K562 (cell line): ENCODE data around the gene VARS1. TPM values are rescaled to one million over a fixed set of nuclear protein-coding genes. Genes with fewer than 3 reads are reported as not detected.

Experiments
- ARHGAP35 ChIP-seq: fragments of 450-650 bp; IDR thresholded peaks from 2 replicates; pipeline ENCODE4 v1.6.1; 2018; ENCODE audit not compliant: partially characterized antibody
- CBFA2T2 ChIP-seq: fragments of 450-650 bp; conservative IDR thresholded peaks from 2 replicates; pipeline ENCODE4 v1.6.1; 2017; ENCODE audit warnings: mild to moderate bottlenecking
- CHD2 ChIP-seq: IDR thresholded peaks from 2 replicates; pipeline ENCODE4 v1.6.1; 2011; ENCODE audit warnings: low read depth, low read length
- CHD4 ChIP-seq: fragments of 200-600 bp; sonication (generic); IDR thresholded peaks from 3 replicates; pipeline ENCODE4 v1.6.1; 2012; ENCODE audit warnings: low read depth, mild to moderate bottlenecking, mixed read lengths, low read length, inconsistent platforms; ENCODE audit not compliant: insufficient read depth, insufficient replicate concordance, poor library complexity, severe bottlenecking
- DIDO1 ChIP-seq: fragments of 450-650 bp; IDR thresholded peaks from 2 replicates; pipeline ENCODE4 v1.6.1; 2016; ENCODE audit warnings: low read depth, missing biosample characterization, missing genetic modification characterization
- NCOA2 ChIP-seq, 2 experiments: fragments of 450-650 bp; IDR thresholded peaks; 2 replicates each; pipeline ENCODE4 v1.6.1; 2018; ENCODE audit warnings: mild to moderate bottlenecking in 2 of 2, moderate library complexity in 1 of 2; ENCODE audit not compliant: partially characterized antibody in 2 of 2
- NKRF ChIP-seq: fragments of 450-650 bp; IDR thresholded peaks from 2 replicates; pipeline ENCODE4 v1.6.1; 2016; ENCODE audit warnings: borderline replicate concordance
- SREBF2 ChIP-seq: sonication (generic); formaldehyde crosslinking; IDR thresholded peaks from 2 replicates; pipeline ENCODE4 v1.4.0; 2020; ENCODE audit warnings: mild to moderate bottlenecking, missing genetic modification reagents
- TEAD1 ChIP-seq, 2 experiments: fragments of 450-650 bp in 1 of 2; sonication (generic) in 1 of 2; formaldehyde crosslinking; IDR thresholded peaks; 2 replicates each; pipeline versions ENCODE4 v1.4.0 to v1.8.0; 2020 to 2022; ENCODE audit warnings: mild to moderate bottlenecking in 2 of 2, missing genetic modification reagents in 1 of 2
- TOE1 ChIP-seq, 2 experiments: fragments of 450-650 bp in 1 of 2; sonication (generic) in 1 of 2; formaldehyde crosslinking in 1 of 2; IDR thresholded peaks; 2 replicates each; pipeline versions ENCODE4 v1.7.1 to v1.8.0; 2016 to 2022; ENCODE audit warnings: borderline replicate concordance in 2 of 2, mild to moderate bottlenecking in 2 of 2, antibody characterized with exemption in 1 of 2, inconsistent platforms in 1 of 2, low read depth in 1 of 2, missing genetic modification reagents in 1 of 2, moderate library complexity in 1 of 2
- U2AF1 ChIP-seq: fragments of 200-400 bp; formaldehyde crosslinking; optimal IDR thresholded peaks from 2 replicates; pipeline ENCODE3; 2017; ENCODE audit warnings: mild to moderate bottlenecking, low read depth, low read length, moderate library complexity
- ZBTB17 ChIP-seq: fragments of 450-650 bp; formaldehyde crosslinking; IDR thresholded peaks from 2 replicates; pipeline ENCODE4 v1.4.0; 2020; ENCODE audit warnings: mild to moderate bottlenecking
- ZNF507 ChIP-seq: conservative IDR thresholded peaks from 2 replicates; pipeline ENCODE4 v1.6.1; 2017; ENCODE audit warnings: missing genetic modification characterization, missing compliant biosample characterization
- ZNF551 ChIP-seq: fragments of 250-450 bp; sonication (Bioruptor Pico); IDR thresholded peaks from 2 replicates; pipeline ENCODE4 v1.5.0; 2021; ENCODE audit warnings: mild to moderate bottlenecking, moderate library complexity
- ZNF79 ChIP-seq: fragments of 250-450 bp; sonication (Bioruptor Pico); IDR thresholded peaks from 2 replicates; pipeline ENCODE4 v1.4.0; 2020; ENCODE audit warnings: low read depth, mild to moderate bottlenecking, moderate library complexity
- ZSCAN29 ChIP-seq: fragments of 450-650 bp; IDR thresholded peaks from 2 replicates; pipeline ENCODE4 v1.6.1; 2017
- polyA plus RNA-seq, 8 experiments: library from polyadenylated mRNA; depleted of rRNA in 4 of 8; stranded (reverse) in 5 of 8; unstranded in 3 of 8; fragments of >200 nt; fragmentation: Nextera tagmentation in 2 of 8; fragmentation: Illumina TruSeq in 1 of 8; extraction: Ambion mirVana in 2 of 8; extraction: Trizol in 1 of 8; gene quantifications; 2 replicates each; pipeline versions ENCODE4 v1.2.1 to v1.2.3, GENCODE V29; 2011 to 2014; ENCODE audit warnings: inconsistent platforms in 1 of 8, missing spikeins in 1 of 8
- total RNA-seq, 7 experiments: library from RNA; depleted of rRNA in 6 of 7; stranded (reverse); fragments of >200 nt in 6 of 7; fragmentation: Illumina TruSeq in 2 of 7; extraction: Trizol in 2 of 7; gene quantifications; 2 replicates each; pipeline versions ENCODE4 v1.2.1 to v1.2.3, GENCODE V29; 2011 to 2021; ENCODE audit warnings: low replicate concordance in 1 of 7
- TF ChIP-seq, protein P1 (sequence below): fragments of 450-650 bp; IDR thresholded peaks from one replicate; pipeline ENCODE4 v1.6.1; 2018; ENCODE audit warnings: mild to moderate bottlenecking, moderate library complexity; ENCODE audit not compliant: partially characterized antibody
- TF ChIP-seq, protein P2 (sequence below): sonication (generic); formaldehyde crosslinking; IDR thresholded peaks from 2 replicates; pipeline ENCODE4 v1.8.0; 2022; ENCODE audit warnings: mild to moderate bottlenecking, missing genetic modification reagents
- TF ChIP-seq, protein P3 (sequence below): fragments of 150-350 bp; IDR thresholded peaks from 2 replicates; pipeline ENCODE4 v1.6.1; 2014; ENCODE audit warnings: low read depth, mild to moderate bottlenecking, low read length, borderline replicate concordance

The VARS1 gene
- total and polyA plus RNA-seq, 9 of the 15 experiments (the other 6 are each of a cell fraction or from before 2014, with no cell fraction given) = 2.9 to 488 (median 130) TPM

DNA sequence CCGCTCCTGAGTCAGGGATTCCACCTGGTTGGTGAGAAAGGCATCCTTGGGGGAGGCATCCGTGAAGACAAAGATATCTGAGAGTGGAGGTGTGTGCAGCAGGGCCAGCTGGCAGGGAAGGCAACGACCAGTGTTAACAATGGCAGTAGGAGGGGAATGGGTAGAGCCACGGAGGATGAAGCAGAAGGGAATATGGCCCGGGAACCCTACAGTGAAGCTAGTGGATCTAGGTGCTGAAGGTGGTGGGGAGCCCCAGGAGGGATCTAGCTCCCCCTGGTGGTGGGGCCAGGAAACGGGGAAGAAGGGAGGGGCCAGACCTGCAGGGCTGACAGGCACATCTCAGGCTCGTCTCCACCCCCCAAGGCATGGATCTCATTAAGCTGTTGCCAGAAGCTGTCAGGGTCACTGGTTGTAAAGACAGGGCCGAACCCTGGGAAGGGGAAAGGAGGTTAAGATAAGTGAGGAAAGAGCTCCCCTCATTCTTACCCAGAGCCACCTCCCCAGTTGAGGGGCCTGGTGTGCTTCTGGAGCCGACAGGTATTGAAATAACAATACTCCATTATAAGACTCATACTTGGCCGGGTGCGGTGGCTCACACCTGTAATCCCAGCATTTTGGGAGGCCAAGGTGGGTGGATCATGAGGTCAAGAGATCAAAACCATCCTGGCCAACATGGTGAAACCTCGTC, 25.7 kb downstream of the VARS1 start (continued):
- TF ChIP-seq TOE1 (IDR thresholded peaks at IDR 0.05; ENCODE audit: borderline replicate concordance) (peak; percentile 81), TOE1 (CRISPR knock-in tag; IDR thresholded peaks at IDR 0.05; ENCODE audit: borderline replicate concordance, low read depth) (0 out of 2 replicates have a peak, but pooled peaks have one; percentile 53), CBFA2T2 (no peak), ZNF79 (no peak), DIDO1 (tag) (0 out of 2 replicates have a peak, but pooled peaks have one; percentile 14), U2AF1 (no peak), ZSCAN29 (no peak), CHD2 (no peak), ZBTB17 (peak; percentile 40; the same call in 1 of the 2 replicates), SREBF2 (CRISPR knock-in tag) (no peak), TEAD1 (CRISPR knock-in tag; IDR thresholded peaks at IDR 0.05) (peak; percentile 57 to 64; a peak in 3 of 4 replicates), ZNF507 (tag) (no peak), CHD4 (no peak), ZNF551 (CRISPR knock-in tag) (no peak), NCOA2 (IDR thresholded peaks at IDR 0.05; ENCODE audit: partially characterized antibody in 2 of 2) (no peak), NKRF (peak; percentile 61; the same call in 1 of the 2 replicates), ARHGAP35 (no peak)
- TF ChIP-seq, protein P1, sequence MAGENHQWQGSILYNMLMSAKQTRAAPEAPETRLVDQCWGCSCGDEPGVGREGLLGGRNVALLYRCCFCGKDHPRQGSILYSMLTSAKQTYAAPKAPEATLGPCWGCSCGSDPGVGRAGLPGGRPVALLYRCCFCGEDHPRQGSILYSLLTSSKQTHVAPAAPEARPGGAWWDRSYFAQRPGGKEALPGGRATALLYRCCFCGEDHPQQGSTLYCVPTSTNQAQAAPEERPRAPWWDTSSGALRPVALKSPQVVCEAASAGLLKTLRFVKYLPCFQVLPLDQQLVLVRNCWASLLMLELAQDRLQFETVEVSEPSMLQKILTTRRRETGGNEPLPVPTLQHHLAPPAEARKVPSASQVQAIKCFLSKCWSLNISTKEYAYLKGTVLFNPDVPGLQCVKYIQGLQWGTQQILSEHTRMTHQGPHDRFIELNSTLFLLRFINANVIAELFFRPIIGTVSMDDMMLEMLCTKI = no peak
- TF ChIP-seq, protein P2, sequence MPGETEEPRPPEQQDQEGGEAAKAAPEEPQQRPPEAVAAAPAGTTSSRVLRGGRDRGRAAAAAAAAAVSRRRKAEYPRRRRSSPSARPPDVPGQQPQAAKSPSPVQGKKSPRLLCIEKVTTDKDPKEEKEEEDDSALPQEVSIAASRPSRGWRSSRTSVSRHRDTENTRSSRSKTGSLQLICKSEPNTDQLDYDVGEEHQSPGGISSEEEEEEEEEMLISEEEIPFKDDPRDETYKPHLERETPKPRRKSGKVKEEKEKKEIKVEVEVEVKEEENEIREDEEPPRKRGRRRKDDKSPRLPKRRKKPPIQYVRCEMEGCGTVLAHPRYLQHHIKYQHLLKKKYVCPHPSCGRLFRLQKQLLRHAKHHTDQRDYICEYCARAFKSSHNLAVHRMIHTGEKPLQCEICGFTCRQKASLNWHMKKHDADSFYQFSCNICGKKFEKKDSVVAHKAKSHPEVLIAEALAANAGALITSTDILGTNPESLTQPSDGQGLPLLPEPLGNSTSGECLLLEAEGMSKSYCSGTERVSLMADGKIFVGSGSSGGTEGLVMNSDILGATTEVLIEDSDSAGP (CRISPR knock-in tag) = no peak
- TF ChIP-seq, protein P3, sequence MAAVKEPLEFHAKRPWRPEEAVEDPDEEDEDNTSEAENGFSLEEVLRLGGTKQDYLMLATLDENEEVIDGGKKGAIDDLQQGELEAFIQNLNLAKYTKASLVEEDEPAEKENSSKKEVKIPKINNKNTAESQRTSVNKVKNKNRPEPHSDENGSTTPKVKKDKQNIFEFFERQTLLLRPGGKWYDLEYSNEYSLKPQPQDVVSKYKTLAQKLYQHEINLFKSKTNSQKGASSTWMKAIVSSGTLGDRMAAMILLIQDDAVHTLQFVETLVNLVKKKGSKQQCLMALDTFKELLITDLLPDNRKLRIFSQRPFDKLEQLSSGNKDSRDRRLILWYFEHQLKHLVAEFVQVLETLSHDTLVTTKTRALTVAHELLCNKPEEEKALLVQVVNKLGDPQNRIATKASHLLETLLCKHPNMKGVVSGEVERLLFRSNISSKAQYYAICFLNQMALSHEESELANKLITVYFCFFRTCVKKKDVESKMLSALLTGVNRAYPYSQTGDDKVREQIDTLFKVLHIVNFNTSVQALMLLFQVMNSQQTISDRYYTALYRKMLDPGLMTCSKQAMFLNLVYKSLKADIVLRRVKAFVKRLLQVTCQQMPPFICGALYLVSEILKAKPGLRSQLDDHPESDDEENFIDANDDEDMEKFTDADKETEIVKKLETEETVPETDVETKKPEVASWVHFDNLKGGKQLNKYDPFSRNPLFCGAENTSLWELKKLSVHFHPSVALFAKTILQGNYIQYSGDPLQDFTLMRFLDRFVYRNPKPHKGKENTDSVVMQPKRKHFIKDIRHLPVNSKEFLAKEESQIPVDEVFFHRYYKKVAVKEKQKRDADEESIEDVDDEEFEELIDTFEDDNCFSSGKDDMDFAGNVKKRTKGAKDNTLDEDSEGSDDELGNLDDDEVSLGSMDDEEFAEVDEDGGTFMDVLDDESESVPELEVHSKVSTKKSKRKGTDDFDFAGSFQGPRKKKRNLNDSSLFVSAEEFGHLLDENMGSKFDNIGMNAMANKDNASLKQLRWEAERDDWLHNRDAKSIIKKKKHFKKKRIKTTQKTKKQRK = no peak
